CD14-positive monocyte (primary cell): ENCODE results near the gene ANKRD22. TPM values are rescaled to one million over a fixed set of nuclear protein-coding genes. Genes with fewer than 3 reads are reported as not detected.

ENCODE experiments used
- DNase-seq, 3 donors: peaks; one replicate each; pipeline ENCODE4 v3.0.0-alpha.2; 2011 to 2022
- H2AFZ ChIP-seq: 2 replicates; pipeline ENCODE4 v1.6.0; 2012; ENCODE audit warnings: mild to moderate bottlenecking, low read depth, low read length, inconsistent platforms; ENCODE audit not compliant: insufficient read depth, poor library complexity, severe bottlenecking
- H3K27ac ChIP-seq, 2 donors: 1 replicate in 1 of 2; 2 replicates in 1 of 2; pipeline ENCODE4 v1.5.1; 2012 to 2013; ENCODE audit warnings: low read length in 2 of 2, control low read depth in 1 of 2, inconsistent platforms in 1 of 2, low read depth in 1 of 2, mild to moderate bottlenecking in 1 of 2
- H3K27me3 ChIP-seq, 2 donors: one replicate each; pipeline versions ENCODE4 v1.6.0 to v1.6.1; 2011 to 2013; ENCODE audit warnings: low read length in 2 of 2; ENCODE audit not compliant: control insufficient read depth in 2 of 2, insufficient read depth in 2 of 2
- H3K36me3 ChIP-seq, 2 donors: replicated peaks in 1 of 2; 1 replicate in 1 of 2; 2 replicates in 1 of 2; pipeline versions ENCODE4 v1.5.1 to v1.6.1; 2012 to 2013; ENCODE audit warnings: low read length in 2 of 2, control low read depth in 1 of 2, inconsistent platforms in 1 of 2, mild to moderate bottlenecking in 1 of 2; ENCODE audit not compliant: insufficient read depth in 2 of 2, control insufficient read depth in 1 of 2
- H3K4me1 ChIP-seq, 2 donors: 1 replicate in 1 of 2; 2 replicates in 1 of 2; pipeline versions ENCODE4 v1.5.1 to v1.6.1; 2012 to 2013; ENCODE audit warnings: low read length in 2 of 2, control low read depth in 1 of 2, inconsistent platforms in 1 of 2, mild to moderate bottlenecking in 1 of 2, moderate library complexity in 1 of 2; ENCODE audit not compliant: insufficient read depth in 2 of 2, control insufficient read depth in 1 of 2
- H3K4me2 ChIP-seq: replicated peaks from 2 replicates; pipeline ENCODE3; 2012; ENCODE audit warnings: low read length, moderate library complexity, mild to moderate bottlenecking; ENCODE audit not compliant: poor library complexity, severe bottlenecking; ENCODE audit errors: extremely low read depth
- H3K4me3 ChIP-seq, 3 experiments: fragments of 200-600 bp in 1 of 3; sonication (generic) in 1 of 3; replicated peaks in 1 of 3; 1 replicate in 2 of 3; 2 replicates in 1 of 3; pipeline ENCODE4 v1.5.1; 2011 to 2013; ENCODE audit warnings: low read length in 3 of 3, mild to moderate bottlenecking in 3 of 3, control low read depth in 2 of 3, low read depth in 2 of 3, inconsistent platforms in 1 of 3, moderate library complexity in 1 of 3
- H3K79me2 ChIP-seq: 2 replicates; pipeline ENCODE4 v1.6.0; 2012; ENCODE audit warnings: mild to moderate bottlenecking, control low read depth, inconsistent platforms, low read length, moderate library complexity; ENCODE audit not compliant: insufficient read depth
- H3K9ac ChIP-seq: 2 replicates; pipeline ENCODE4 v1.6.0; 2017; ENCODE audit warnings: low read length, mild to moderate bottlenecking; ENCODE audit not compliant: insufficient read depth, poor library complexity, severe bottlenecking
- H3K9me3 ChIP-seq, 2 donors: replicated peaks in 1 of 2; 1 replicate in 1 of 2; 2 replicates in 1 of 2; pipeline versions ENCODE4 v1.5.1 to v1.6.1; 2012 to 2013; ENCODE audit warnings: low read length in 2 of 2, control low read depth in 1 of 2; ENCODE audit not compliant: control insufficient read depth in 1 of 2, insufficient read depth in 1 of 2
- H4K20me1 ChIP-seq: 2 replicates; pipeline ENCODE4 v1.6.0; 2012; ENCODE audit warnings: mild to moderate bottlenecking, low read length, control low read depth, moderate library complexity; ENCODE audit not compliant: insufficient read depth
- H3K27ac Mint-ChIP-seq, 7 donors: one replicate each; pipeline ENCODE4 v1.8.0; 2020; ENCODE audit warnings: mild to moderate bottlenecking in 7 of 7, mixed read lengths in 7 of 7, moderate library complexity in 6 of 7, inconsistent platforms in 2 of 7
- H3K27me3 Mint-ChIP-seq, 3 donors: one replicate each; pipeline ENCODE4 v1.8.0; 2021 to 2022; ENCODE audit warnings: low read depth in 3 of 3, mild to moderate bottlenecking in 3 of 3, mixed read lengths in 3 of 3, moderate library complexity in 3 of 3, inconsistent platforms in 1 of 3
- H3K36me3 Mint-ChIP-seq, 2 donors: one replicate each; pipeline ENCODE4 v1.8.0; 2020; ENCODE audit warnings: mixed read lengths in 2 of 2, inconsistent platforms in 1 of 2, mild to moderate bottlenecking in 1 of 2
- H3K4me1 Mint-ChIP-seq: one replicate; pipeline ENCODE4 v1.8.0; 2020; ENCODE audit warnings: mild to moderate bottlenecking, mixed read lengths
- H3K4me3 Mint-ChIP-seq, 2 donors: one replicate each; pipeline ENCODE4 v1.8.0; 2020; ENCODE audit warnings: mild to moderate bottlenecking in 2 of 2, mixed read lengths in 2 of 2, moderate library complexity in 1 of 2
- H3K9me3 Mint-ChIP-seq, 7 donors: one replicate each; pipeline ENCODE4 v1.8.0; 2020 to 2022; ENCODE audit warnings: mixed read lengths in 7 of 7, mild to moderate bottlenecking in 6 of 7, moderate library complexity in 6 of 7, inconsistent platforms in 2 of 7
- WGBS: methylation state at CpG from one replicate; pipeline ENCODE4 v1.1.5; 2013; ENCODE audit warnings: missing lambda C conversion rate; ENCODE audit not compliant: insufficient coverage; 5-methylcytosine and 5-hydroxymethylcytosine counted together
- intact Hi-C, 2 donors: fragments of 100-400 bp; cut with micrococcal nuclease; formaldehyde crosslinking; loops; one replicate each; pipeline versions ENCODE4 v1.15.0 to v1.15.1; 2023
- polyA plus RNA-seq, 3 donors: library from polyadenylated mRNA; depleted of rRNA in 1 of 3; unstranded in 2 of 3; stranded (reverse) in 1 of 3; fragments of 300-500 nt in 2 of 3; fragments of >200 nt in 1 of 3; fragmentation: Illumina TruSeq in 2 of 3; gene quantifications; 1 replicate in 2 of 3; 2 replicates in 1 of 3; pipeline ENCODE4 v1.2.3, GENCODE V29; 2012 to 2021
- TF ChIP-seq, protein P1 (sequence below): fragments of 200-600 bp; IDR thresholded peaks from one replicate; pipeline ENCODE4 v1.8.0; 2022; ENCODE audit warnings: antibody characterized with exemption, mild to moderate bottlenecking

ANKRD22 gene
- polyA plus RNA-seq, 3 donors = 2.7 to 3.5 (median 3.2) TPM

DNA sequence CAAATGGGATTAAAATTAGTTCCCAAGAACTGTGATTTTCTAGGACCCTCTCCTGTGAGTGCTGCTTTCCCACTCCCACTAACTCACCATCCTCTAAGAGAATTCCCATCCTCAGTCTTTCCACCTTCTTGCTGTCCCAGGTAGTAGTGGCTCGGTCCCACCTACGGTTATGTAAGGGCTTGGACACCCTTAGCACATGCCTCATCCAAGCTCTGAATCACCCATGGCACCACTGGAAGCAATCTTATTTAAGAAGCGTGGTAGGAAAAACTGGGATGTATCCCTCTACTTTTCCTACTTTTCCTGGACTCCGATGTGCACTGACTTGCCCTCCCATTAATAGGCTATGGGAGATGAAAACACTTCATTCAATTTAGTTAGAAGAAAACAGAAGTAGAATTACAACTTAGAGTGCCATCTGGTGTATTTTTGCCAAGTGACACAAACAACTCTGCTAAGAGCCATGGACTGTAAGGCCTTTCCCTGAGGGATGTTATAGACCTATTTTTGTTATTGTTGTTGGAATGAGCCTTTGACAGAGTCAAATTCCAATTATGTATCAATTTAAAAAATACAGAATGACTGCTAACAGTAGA lies 13.7 kb upstream of the ANKRD22 start:
- Histone ChIP-seq H3K9ac (no peak overlapping the region), H4K20me1 (no peaks in the 10 kb centered on the region), H2AFZ (no peak overlapping the region), H3K4me3 (no peak overlapping the region), H3K27ac (no peak overlapping the region), H3K4me1 (peaks cover 14 to 20% of the 10 kb centered on the region in 2 donors), H3K4me2 (no peak overlapping the region), H3K79me2 (no peaks in the 10 kb centered on the region), H3K27me3 (no peaks in the 10 kb centered on the region), H3K9me3 (no peaks in the 10 kb centered on the region), H3K36me3 (no peaks in the 10 kb centered on the region)
- H3K36me3 Mint-ChIP-seq = no peaks in the 10 kb centered on the region
- DNase-seq = peak; percentile 39 to 71 (median 55)
- no peak overlapping the region for H3K4me3 Mint-ChIP-seq
- intact Hi-C loops = no loop called here
- H3K9me3 Mint-ChIP-seq = peaks cover 0 to 1% (median 0%) of the 10 kb centered on the region in 7 donors
- H3K4me1 Mint-ChIP-seq = peaks cover 19% of the 10 kb centered on the region
- H3K27ac Mint-ChIP-seq = peak overlapping the region in 1 of 7 donors; percentile 40
- no CpG with 5 or more reads among the region's 4 CpGs for WGBS
- TF ChIP-seq, protein P1, sequence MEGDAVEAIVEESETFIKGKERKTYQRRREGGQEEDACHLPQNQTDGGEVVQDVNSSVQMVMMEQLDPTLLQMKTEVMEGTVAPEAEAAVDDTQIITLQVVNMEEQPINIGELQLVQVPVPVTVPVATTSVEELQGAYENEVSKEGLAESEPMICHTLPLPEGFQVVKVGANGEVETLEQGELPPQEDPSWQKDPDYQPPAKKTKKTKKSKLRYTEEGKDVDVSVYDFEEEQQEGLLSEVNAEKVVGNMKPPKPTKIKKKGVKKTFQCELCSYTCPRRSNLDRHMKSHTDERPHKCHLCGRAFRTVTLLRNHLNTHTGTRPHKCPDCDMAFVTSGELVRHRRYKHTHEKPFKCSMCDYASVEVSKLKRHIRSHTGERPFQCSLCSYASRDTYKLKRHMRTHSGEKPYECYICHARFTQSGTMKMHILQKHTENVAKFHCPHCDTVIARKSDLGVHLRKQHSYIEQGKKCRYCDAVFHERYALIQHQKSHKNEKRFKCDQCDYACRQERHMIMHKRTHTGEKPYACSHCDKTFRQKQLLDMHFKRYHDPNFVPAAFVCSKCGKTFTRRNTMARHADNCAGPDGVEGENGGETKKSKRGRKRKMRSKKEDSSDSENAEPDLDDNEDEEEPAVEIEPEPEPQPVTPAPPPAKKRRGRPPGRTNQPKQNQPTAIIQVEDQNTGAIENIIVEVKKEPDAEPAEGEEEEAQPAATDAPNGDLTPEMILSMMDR = peak; percentile 66
- H3K27me3 Mint-ChIP-seq = peaks cover 0 to 1% (median 0%) of the 10 kb centered on the region in 3 donors

DNA sequence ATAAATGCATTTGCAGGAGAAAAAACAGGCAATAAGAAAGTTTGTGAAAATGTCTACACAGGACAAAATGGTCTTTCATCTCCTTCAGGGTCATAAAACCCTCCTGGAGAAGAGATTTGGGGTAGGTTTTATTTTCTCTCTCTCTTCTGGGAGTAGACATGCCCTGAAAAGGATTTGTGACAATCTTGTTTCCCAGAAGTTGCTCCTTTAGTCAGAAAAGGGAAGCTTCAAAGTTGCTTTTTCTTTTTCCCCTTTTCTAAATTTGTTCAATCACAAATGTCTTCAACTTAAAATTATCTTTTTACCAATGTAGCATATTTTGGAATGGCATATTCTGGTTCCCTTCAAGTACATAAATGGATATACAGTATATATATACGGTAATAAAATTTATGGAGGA lies 9.4 kb upstream of the ANKRD22 start:
- no peak overlapping the region for H3K4me2 ChIP-seq
- Mint-ChIP-seq H3K4me1 (peaks cover 45% of the 10 kb centered on the region), H3K36me3 (no peaks in the 10 kb centered on the region), H3K9me3 (peaks cover 0 to 1% (median 0%) of the 10 kb centered on the region in 7 donors), H3K4me3 (no peak overlapping the region), H3K27ac (peak overlapping the region in 2 of 7 donors; percentile 23 to 66), H3K27me3 (peaks cover 0 to 6% (median 1%) of the 10 kb centered on the region in 3 donors)
- intact Hi-C loops = no loop called here
- no peak overlapping the region for H2AFZ ChIP-seq
- peak overlapping the region in 1 of 2 donors; percentile 6 for H3K27ac ChIP-seq
- WGBS = no CpG with 5 or more reads among the region's 1 CpG
- H3K4me1 ChIP-seq = peaks cover 28 to 48% of the 10 kb centered on the region in 2 donors
- no peak overlapping the region for H3K4me3 ChIP-seq
- TF ChIP-seq, protein P1 = no peak
- H3K9me3 ChIP-seq = no peaks in the 10 kb centered on the region
- peak in 1 of 3 donors; percentile 32 for DNase-seq
- no peaks in the 10 kb centered on the region for H3K79me2 ChIP-seq
- H3K36me3 ChIP-seq = no peaks in the 10 kb centered on the region
- H3K27me3 ChIP-seq = no peaks in the 10 kb centered on the region
- no peaks in the 10 kb centered on the region for H4K20me1 ChIP-seq
- no peak overlapping the region for H3K9ac ChIP-seq
